ENCODE measurements around the gene TNFRSF9. TPM values are rescaled to one million over a fixed set of nuclear protein-coding genes. Genes with fewer than 3 reads are reported as not detected.

Gene TNFRSF9
- not detected in 2 replicates for total RNA-seq (2021; fragmentation: NEBNext Ultra II Directional; extraction: Animal tissue kit (Norgen Biotek cat#: 25700))
- polyA plus RNA-seq (2011; rRNA removed): not detected in 2 replicates
- polyA plus RNA-seq (2011; cell fraction: cytosol; rRNA removed): not detected
- not detected for polyA plus RNA-seq (2011; cell fraction: nucleus; rRNA removed)
- polyA plus RNA-seq (2012, experiment 1 of 2): 0.03 TPM in 1 of 4 replicates, not detected in the others
- polyA plus RNA-seq (2012, experiment 2 of 2): not detected
- not detected for polyA plus RNA-seq (2013, experiment 1 of 2)
- polyA plus RNA-seq (2013, experiment 2 of 2): 0.02 TPM
- not detected in 2 replicates for polyA minus RNA-seq (2011; rRNA and poly(A)+ RNA removed)
- not detected for polyA minus RNA-seq (2011; cell fraction: cytosol; rRNA and poly(A)+ RNA removed)
- polyA minus RNA-seq (2011; cell fraction: nucleus; rRNA and poly(A)+ RNA removed): not detected
- long read RNA-seq, experiment 1: 0 reads
- long read RNA-seq, experiment 2: 0 reads

- no peak within 1 kb of the TSS for H3K18ac ChIP-seq (ENCODE audit: extremely low read depth, low read length)
- no peak within 1 kb of the TSS for H2AK5ac ChIP-seq (ENCODE audit: low read depth, low read length)
- peak within 1 kb of the TSS in 1 of 4 experiments; percentile 7; a peak in 2 of 7 replicates for H3K9ac ChIP-seq (replicated peaks in 1 of 4; ENCODE audit: extremely low read depth in 1 of 4, low read depth in 3 of 4, low read length in 3 of 4)
- no peaks in the 10 kb centered on the region for H3K79me1 ChIP-seq (ENCODE audit: low read depth, low read length)
- H3K79me2 ChIP-seq (ENCODE audit: control insufficient read depth in 1 of 2, insufficient read depth in 2 of 2, low read length in 2 of 2): no peaks in the 10 kb centered on the region
- DNase-seq (ENCODE audit: low read depth in 1 of 2, low spot score in 2 of 2) (no peak), FAIRE-seq (no peak)
- H4K20me1 ChIP-seq (replicated peaks in 1 of 2; ENCODE audit: control insufficient read depth in 1 of 2, insufficient read depth in 2 of 2, low read length in 2 of 2): no peaks in the 10 kb centered on the region
- no peak within 1 kb of the TSS for H3K4ac ChIP-seq (replicated peaks; ENCODE audit: insufficient read length, low read depth, low read length)
- ChIA-PET CTCF (ENCODE audit: partially characterized antibody) (interaction anchor here (0.7 to 1.7 kb wide), 5 partner anchors 9 to 133 kb away, joined by 3 to 4 read pairs (median 3); partner anchors contain the start of gene PARK7), POLR2A (ENCODE audit: partially characterized antibody) (interaction anchor here (1.4 kb wide), 1 partner anchor 260 kb away, joined by 3 read pairs; no protein-coding TSS in a partner anchor)
- H3K14ac ChIP-seq (ENCODE audit: insufficient read length): no peak within 1 kb of the TSS
- no peak within 1 kb of the TSS for H2BK5ac ChIP-seq (ENCODE audit: low read depth, low read length)
- H3K4me3 ChIP-seq (ENCODE audit: extremely low read depth in 1 of 4, insufficient read depth in 2 of 4, low read depth in 3 of 4, low read length in 4 of 4): no peak within 1 kb of the TSS
- no peak within 1 kb of the TSS for H4K5ac ChIP-seq (ENCODE audit: insufficient read length, low read depth, low read length)
- no peak within 1 kb of the TSS for H2AFZ ChIP-seq (ENCODE audit: low read length)
- 82% methylated on average over 14 of the region's 14 CpGs; no CpG with 5 or more reads in 1 of the 2 experiments for WGBS, 2 experiments (ENCODE audit: extremely low coverage in 1 of 2, insufficient coverage in 1 of 2, insufficient read length in 1 of 2, insufficient replicate concordance in 2 of 2, low coverage in 1 of 2, low lambda C conversion rate in 2 of 2, missing lambda C conversion rate in 1 of 2)
- no peak within 1 kb of the TSS for H2BK120ac ChIP-seq (replicated peaks; ENCODE audit: low read depth, low read length)
- no peak within 1 kb of the TSS; the same call in 1 of the 2 replicates for H2BK12ac ChIP-seq (ENCODE audit: low read depth, low read length)
- no peak within 1 kb of the TSS; a peak in 1 of 4 replicates for H3K4me2 ChIP-seq (ENCODE audit: insufficient read depth in 1 of 2, low read depth in 2 of 2, low read length in 2 of 2)
- peaks cover 16 to 31% (median 28%) of the 10 kb centered on the region in 4 experiments for H3K27me3 ChIP-seq (replicated peaks in 1 of 4; ENCODE audit: control insufficient read depth in 3 of 4, extremely low read depth in 1 of 4, insufficient read depth in 3 of 4, low read length in 3 of 4)
- H3K36me3 ChIP-seq (ENCODE audit: control insufficient read depth in 2 of 4, insufficient read depth in 4 of 4, low read length in 3 of 4): no peaks in the 10 kb centered on the region
- no peak within 1 kb of the TSS for H2BK20ac ChIP-seq (ENCODE audit: low read length)
- no peak within 1 kb of the TSS for H2BK15ac ChIP-seq (ENCODE audit: low read length)
- H3K56ac ChIP-seq (replicated peaks; ENCODE audit: insufficient read length, low read depth, low read length): no peak within 1 kb of the TSS
- no peak within 1 kb of the TSS for H3K23ac ChIP-seq (ENCODE audit: insufficient read length)
- H3K27ac ChIP-seq (ENCODE audit: low read depth, low read length): no peak within 1 kb of the TSS
- no peaks in the 10 kb centered on the region for H3K9me3 ChIP-seq (ENCODE audit: insufficient read depth in 2 of 2, low read depth in 1 of 2, low read length in 1 of 2)
- H4K8ac ChIP-seq (ENCODE audit: extremely low read depth, insufficient read depth, low read length): no peak within 1 kb of the TSS
- no peak within 1 kb of the TSS for H4K91ac ChIP-seq (replicated peaks; ENCODE audit: insufficient read length, low read length)
- no peaks in the 10 kb centered on the region; the same call in 1 of the 2 replicates for H3K23me2 ChIP-seq (ENCODE audit: low read depth, low read length)
- H3K4me1 ChIP-seq (replicated peaks in 1 of 4; ENCODE audit: control insufficient read depth in 3 of 4, insufficient read depth in 4 of 4, low read length in 3 of 4): peaks cover 0 to 8% (median 0%) of the 10 kb centered on the region in 4 experiments; a peak in 4 of 7 replicates
- TF ChIP-seq POLR2A (IDR thresholded peaks at IDR 0.05; ENCODE audit: control extremely low read depth in 1 of 2, low read depth in 2 of 2, low read length in 2 of 2) (no peak), CTBP2 (IDR thresholded peaks at IDR 0.05; ENCODE audit: borderline replicate concordance, insufficient read depth, insufficient read length, low read length) (no peak), HDAC6 (IDR thresholded peaks at IDR 0.05; ENCODE audit: low read depth, low read length) (no peak), HDAC2 (IDR thresholded peaks at IDR 0.05; ENCODE audit: borderline replicate concordance in 1 of 2, low read depth in 2 of 2, low read length in 2 of 2) (no peak), ZNF274 (IDR thresholded peaks at IDR 0.05; ENCODE audit: borderline replicate concordance, extremely low read depth, low read length) (no peak), SIN3A (conservative IDR thresholded peaks at IDR 0.05 in 1 of 2, IDR thresholded peaks at IDR 0.05 in 1 of 2; ENCODE audit: low read depth in 1 of 2, low read length in 2 of 2) (no peak), SRF (IDR thresholded peaks at IDR 0.05; ENCODE audit: low read depth, low read length) (no peak), TEAD4 (IDR thresholded peaks at IDR 0.05; ENCODE audit: low read depth, low read length) (no peak), POU5F1 (IDR thresholded peaks at IDR 0.05; ENCODE audit: low read depth, low read length) (no peak), MAFK (IDR thresholded peaks at IDR 0.05; ENCODE audit: low read depth, low read length) (no peak)
Measured at GRCh38 chr1:7940745-7941436, at the start of gene TNFRSF9. TNFRSF9 (minus strand) TSS chr1:7940839; CDS start chr1:7939994, 845 bp downstream.

All from H1 (cell line).